ENCODE measurements around the gene CDH13.

CDH13 gene

DNA sequence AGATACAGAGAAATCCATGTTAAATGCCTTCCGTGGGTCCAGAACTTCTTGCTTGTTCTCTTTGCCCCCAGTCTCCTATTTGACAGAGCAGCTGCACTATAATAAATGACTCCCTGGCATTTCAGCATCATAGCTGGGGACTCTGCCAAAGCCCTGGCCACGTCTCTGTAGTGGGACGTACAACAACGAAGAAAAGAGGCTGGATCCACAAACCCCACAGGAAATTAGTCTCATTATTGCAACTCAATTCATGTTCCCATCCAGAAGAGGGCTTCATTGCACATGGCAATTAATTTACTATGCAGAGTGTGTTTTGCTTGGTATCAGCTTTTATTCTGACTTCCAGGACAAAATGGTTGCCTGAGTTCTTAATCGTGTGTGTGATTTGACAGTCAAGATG, 121.3 kb downstream of the CDH13 start:
- no peak for DNase-seq (ENCODE audit: low read depth)

DNA sequence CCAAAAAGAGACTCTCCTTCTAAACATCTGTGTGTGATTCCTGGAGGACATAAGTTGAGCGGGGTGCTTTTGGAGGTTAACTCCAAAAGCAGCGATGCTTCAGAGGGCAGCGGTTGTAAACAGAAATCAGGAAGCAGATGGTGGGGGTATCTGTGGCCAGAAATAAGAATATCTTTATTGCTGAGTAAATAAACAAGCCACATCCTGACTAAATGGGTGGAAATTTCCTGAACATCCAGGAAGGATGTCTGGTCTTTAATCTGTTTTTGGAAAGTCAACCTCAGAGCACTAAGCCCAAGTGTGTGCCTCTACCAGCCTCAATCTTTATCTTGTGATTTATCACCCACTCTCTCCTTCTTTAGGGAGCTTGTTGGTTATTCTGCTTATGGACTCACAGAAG, 123.3 kb downstream of the CDH13 start:
- DNase-seq (ENCODE audit: low read depth) = no peak

DNA sequence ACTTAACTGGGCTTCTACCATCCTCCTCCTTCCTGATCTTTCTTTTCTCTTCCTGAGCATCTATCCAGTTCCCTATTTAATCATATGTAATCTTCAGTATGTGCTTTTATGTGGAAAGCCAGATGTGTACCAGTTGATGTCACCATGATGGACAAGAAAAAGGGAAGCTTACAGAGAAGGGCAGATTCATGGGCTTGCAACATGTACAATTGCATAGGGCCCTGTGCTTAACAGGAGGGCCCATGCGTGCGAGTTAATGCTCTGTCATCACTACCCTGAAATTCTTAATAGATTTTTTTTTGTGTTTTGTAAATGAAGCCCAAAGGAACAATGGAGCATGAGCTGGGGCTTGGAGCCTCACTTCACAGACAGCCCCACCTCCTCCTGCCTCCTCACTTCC, 124.3 kb downstream of the CDH13 start:
- no peak for DNase-seq (ENCODE audit: low read depth)

DNA sequence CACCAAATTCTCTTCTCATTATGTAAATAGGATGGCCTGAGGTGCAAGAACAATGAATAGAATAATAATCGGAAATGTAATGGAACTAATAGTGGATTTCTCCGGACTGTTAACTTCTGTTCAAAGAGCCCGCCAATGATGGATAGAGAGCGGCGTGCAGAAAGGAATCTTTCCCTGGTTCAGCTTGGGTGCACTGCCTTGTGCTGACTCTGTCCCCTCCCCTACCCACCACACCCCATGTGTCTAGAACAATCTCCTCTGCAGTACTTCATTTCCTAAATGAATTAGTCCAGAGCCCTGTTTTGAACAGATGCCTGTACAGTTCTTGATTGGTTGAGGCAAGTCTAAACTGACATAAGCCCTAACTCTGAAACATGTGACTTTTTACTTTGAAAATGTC, 125.4 kb downstream of the CDH13 start:
- no peak for DNase-seq (ENCODE audit: low read depth)

DNA sequence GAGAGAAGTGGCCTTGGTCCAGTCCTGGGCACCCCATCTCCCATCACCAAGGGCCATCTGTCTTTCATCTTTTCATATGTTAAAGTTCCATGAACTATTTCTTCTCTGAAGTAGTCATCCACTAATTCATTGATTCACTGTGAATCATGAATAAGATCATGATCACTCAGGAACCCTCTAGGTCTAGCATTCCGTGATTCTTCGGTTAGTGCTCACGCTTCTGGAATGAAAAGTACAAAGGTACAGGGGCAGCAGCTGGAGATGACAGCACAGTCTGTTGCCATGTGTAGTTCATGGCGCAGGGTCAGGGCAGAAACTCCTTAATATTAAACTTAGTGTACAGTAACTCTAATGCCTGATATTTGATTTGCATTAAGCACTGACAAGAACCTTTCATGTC, 127.1 kb downstream of the CDH13 start:
- no peak for DNase-seq (ENCODE audit: low read depth)

DNA sequence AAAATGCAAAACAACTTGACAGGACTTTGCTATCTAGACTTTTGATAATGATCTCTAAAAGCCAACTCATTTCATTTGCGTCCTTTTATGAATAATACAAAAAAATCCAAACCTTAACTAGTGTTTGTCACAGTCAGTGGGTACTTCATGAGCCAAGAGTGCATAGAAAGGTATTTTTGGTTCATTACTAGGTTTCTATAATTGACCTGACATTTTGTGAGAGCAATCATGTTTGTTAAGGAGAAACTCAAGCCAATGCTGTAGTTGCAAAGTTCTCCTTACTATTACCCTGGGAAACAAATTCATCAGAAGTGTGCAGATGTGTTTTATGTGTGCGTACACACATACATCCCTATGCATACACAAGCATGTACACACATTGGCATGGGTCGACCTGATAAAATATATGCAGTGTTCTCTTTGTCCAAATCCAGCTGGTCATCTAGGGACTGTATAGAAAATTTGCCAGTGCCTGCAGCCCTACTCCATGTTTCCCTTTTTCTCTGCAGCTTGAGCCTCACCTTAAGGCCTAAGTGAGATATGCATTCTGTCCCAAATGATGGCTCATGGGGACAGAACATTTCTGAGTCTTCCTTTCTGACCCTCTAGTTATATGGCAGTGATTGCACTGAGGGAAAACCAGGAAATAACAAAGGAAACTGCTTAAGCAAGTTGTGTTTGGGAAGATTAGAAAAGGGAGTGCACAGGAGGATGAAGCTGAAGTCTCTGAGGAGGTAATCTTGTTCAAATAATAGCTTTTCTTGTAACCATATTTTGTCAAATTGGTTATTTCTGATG, 128.1 kb downstream of the CDH13 start:
- DNase-seq (ENCODE audit: low read depth) = no peak

DNA sequence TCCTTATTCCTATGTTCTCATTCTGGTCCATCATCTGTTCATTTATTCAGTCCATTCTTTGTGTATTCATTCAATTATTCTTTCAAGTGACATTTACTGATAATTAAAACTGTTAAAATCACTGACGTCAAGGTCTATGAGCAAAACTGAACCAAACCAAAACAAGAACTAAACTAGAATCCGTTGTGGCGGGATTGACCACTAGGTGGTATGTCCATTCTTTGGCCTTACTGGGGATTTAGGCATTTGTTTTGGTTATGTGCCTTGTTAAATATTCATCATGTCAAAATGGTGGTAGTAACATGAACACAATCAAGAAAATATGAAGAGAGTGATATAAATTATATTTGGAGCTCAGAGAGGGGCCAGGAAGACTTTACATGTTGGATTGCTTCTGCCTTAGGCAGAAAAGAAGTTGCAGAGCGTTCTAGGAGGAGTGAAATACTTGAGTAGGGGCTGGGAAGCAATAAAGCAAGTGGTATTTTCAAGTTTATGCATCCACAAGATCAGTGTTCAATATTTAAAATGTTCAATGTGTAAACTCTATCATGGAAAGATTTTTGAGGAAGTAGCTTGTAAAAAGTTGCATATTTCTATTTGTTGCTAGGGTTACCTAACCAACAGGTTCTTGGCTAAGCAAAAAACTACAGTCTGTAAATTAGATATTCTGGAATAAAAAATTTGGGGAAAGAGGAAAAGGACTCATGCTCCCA, 129.0 kb downstream of the CDH13 start:
- DNase-seq (ENCODE audit: low read depth) = no peak

DNA sequence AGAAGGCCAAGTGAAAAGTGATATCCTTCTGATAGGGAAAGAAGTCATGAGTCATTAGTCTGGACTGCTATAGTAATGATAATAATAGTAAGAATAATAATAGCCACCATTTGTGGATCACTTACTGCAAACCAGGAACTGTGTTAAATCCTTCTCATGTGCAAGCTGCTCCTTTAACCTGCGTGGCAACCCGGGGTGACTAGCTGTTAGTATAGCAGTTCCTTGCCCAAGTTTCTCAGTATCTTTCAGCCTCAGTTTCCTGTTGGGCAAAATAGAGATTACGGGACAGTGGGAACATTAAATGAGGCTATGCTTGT, 129.5 kb downstream of the CDH13 start:
- DNase-seq (ENCODE audit: low read depth) = no peak

DNA sequence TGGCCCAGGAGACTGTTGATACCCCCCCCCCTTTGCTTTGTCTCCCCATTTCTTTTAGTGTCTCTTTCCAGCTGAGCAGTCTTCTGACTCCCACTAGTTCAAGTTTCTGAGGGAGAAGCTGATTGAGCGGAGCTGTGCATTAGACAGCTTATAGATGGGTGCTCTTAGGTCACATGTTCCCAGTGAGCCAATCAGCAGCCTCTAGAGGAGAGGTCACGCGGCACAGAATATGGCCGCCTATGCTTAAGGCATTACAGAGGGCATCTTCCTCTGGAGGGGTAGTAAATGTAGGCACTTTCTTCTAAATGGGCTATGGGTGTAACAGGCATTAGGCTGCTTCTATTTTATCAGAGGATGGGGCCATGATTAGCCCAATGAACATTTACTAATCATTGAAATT, 131.6 kb downstream of the CDH13 start:
- DNase-seq (ENCODE audit: low read depth) = no peak

DNA sequence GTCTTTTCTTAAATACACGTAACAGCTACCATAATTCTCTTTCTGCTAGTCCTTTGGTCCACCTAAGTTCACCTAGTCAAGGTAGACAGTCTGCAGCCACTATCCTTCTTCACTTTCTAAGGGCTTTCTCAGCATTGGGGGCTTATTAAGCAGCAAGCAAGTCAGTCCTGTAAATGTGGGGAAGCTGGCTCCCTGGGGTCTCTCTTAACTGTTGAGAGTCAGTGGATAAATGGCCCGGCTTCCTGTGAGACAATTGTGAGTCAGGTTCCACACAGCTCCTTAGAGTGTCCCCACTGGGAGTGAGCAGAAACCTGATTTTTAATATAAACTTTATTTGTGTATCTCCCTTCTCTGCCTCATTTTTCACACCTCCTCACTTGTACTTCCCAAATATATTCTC, 132.1 kb downstream of the CDH13 start:
- DNase-seq (ENCODE audit: low read depth) = no peak

DNA sequence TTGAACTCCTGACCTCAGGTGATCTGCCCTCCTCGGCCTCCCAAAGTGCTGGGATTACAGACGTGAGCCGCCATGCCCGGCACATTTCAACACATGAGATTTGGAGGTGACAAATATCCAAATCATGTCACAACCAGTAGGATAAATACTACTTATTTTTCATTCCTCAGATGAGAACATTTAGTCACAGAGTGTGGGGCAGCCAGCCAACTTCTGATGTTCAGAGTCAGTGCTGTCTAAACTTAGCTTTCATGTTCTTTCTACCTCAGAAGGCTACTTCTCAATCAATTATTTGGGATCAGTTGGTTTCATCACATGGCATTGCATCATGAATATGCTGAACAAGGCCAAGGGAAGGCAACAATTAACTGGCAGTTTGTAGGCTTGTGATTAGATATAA, 134.5 kb downstream of the CDH13 start:
- no peak for DNase-seq (ENCODE audit: low read depth)

DNA sequence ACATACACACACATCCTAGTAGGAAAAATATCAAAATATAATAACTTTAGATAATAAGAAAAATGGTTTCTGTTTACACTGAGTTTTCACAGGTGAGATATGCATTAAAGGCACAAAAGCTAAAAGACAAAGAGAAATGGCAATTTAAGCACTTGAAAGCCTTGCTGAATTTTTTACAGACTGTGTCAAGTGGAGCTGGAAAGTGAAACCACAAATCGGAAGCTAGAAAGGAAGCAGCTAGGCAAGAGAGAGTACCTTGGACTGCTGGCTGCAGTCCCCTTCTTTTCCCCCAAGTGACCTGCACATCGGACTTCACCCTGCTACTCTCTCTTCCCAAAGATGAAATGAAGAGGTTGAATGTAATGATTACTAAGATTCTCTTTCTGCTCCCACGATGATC, 135.1 kb downstream of the CDH13 start:
- DNase-seq (ENCODE audit: low read depth) = no peak

DNA sequence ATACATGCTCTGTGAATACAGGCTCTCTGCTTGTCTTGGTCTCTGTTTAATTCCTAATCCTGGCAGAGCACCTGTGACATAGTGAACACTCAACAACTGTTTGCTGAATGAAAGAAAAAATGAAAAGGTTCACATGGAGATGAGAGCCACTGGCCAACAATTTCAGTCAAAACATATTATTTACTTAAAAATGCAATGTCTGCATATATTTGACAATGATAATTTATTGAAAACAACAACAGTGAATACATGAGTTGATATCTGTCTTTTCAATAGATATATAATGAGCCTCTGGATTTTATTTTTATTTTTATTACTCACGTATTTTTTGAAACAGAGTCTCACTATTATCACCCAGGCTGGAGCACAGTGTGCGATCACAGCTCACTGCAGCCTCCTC, 136.6 kb downstream of the CDH13 start:
- no peak for DNase-seq (ENCODE audit: low read depth)

DNA sequence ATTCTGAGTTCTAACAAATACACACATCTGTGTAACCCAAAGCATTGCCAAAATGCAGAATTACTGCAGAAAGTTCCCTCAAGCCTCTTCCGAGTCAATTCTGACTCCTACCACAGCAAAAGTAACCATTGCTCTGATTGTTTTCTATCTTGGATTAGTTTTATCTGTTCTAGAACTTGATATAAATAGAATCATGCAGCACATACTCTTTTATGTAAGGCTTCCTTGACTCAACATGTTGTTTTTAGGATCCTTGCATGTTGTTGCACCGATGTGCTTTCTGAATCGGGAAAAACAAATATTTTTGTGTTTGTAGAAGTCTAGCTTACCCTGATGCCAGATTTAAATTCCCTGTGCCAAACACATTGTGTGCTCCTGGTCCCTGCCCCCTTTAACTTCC, 140.4 kb downstream of the CDH13 start:
- no peak for DNase-seq (ENCODE audit: low read depth)

DNA sequence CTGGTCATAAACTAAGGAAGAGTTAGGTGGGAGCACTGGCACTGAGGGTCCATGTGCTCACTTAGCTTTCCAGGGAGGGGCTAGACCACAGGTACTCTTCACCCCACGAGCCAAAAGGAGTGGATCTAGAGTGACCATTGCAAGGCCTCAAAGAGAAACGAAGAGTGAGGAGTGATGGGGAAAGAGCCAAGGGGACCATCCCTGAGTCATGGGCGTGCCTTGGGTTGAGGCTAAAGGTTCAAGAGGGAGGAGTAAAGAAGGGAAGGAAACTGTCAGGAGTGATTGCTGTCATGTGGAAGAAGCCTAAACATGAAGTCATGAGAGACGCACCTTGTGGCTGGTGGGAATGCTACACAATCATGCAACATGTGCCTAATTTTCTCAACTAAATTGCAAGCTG, 141.0 kb downstream of the CDH13 start:
- no peak for DNase-seq (ENCODE audit: low read depth)

DNA sequence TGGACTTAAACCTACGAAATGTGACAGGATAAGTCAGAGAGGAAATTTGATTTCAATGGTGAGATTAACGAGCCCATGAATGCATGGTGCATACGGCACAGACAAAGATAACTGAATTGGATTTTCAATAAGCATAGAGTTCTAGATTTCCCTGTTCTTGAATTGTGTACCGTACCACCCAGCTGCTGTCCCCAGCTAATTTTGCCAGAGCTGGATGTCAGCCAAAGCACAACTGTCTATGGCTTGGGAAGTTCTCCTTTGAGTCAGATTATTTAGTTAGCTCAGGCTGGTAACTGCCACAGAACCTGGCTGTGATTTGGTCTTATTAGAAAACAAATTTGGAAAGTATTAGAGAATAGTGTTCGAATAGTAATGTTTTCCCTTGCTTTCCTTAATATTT, 143.1 kb downstream of the CDH13 start:
- DNase-seq (ENCODE audit: low read depth) = no peak

DNA sequence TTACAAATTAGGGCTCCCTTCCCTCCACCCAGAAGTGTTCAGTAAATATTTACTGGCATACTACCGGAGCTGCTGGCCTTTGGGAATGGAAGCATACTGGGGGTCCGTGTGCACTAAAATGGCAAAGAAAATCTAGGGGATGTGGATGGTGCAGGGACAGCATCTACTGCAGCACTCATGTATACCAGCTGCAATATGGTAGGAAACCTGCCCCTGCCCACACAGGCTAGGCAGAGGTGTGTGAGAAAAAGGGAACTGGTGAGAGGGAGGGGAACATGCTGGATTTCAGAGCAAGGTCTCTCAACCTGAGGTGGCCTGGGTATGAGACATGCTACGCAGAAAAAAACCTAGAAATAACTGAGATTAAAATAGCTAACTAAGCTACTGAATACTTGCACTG, 145.4 kb downstream of the CDH13 start:
- no peak for DNase-seq (ENCODE audit: low read depth)

DNA sequence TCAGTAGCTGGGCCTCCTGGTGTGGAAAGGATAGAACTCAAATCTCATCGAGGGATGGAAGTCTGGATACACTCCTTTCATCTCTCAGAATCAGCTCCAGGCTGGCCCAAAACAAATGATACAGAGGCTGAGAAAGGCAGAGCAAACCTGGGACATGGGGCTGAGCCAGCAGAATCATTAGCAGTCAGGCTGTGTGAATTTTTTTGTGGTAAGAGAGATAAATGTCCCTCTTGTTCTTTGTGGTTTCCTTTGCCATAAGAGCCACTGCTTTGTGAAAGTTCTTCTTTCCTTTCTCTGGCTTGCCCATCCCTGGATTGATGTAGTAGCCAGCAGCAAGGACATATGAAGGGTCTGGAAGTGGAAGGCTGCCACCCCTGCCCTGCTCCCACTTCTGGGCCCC, 146.2 kb downstream of the CDH13 start:
- no peak for DNase-seq (ENCODE audit: low read depth)

DNA sequence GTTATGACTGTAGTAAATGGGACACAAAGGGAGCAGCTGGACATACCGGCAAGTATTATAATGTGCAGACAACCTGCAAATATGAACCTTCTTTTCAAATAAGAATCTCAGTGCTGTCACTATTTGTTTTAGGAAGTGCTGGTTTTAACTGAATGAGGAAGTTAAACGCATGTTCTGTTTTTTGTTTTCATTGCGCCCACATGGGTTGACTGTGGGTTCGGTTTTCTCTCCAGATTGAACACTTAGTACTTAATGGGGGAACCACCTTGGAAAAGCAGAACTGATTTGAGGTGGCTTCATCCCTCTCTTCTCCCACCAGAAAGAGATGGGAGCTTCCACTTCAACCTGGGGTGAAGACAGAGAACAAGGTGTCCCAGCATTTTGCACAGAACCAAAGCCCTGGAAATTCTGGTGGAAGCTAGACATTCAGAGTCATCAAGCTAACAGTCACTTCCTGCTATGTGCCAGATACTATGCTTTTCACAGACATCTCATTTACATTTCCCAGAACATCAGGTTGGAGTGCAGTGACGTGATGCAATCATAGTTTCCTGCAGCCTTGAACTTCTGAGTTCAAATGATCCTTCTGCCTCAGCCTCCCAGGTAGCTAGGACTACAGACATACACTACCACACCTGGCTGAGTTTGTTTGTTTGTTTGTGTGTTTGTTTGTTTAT, 149.8 kb downstream of the CDH13 start:
- no peak for DNase-seq (ENCODE audit: low read depth)

DNA sequence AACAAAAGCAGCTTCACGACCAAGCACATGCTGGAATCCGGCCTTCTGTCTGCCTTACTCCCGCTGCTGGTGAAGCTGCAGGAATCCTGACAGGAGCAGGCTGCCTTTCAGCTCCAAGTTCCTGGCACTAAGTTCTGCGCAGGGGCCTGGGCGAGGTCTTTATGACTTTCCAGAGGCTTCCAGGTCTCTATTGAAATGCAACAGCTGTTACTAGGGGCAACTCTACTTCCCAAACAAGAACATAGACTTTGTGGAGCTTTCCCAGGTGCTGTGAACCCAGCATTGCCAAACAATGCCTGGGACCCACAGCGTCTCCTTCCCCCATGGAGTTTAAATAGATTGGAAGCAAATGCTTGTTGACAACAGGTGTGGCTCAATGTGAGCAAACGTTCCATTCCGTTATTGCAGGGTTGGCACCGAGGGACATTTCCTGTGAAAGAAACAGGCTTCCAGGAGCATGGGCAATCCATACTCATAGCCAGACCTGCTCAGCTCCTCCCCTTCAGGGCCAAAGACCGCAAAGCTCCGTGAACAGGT, 156.0 kb downstream of the CDH13 start:
- DNase-seq (ENCODE audit: low read depth) = no peak

DNA sequence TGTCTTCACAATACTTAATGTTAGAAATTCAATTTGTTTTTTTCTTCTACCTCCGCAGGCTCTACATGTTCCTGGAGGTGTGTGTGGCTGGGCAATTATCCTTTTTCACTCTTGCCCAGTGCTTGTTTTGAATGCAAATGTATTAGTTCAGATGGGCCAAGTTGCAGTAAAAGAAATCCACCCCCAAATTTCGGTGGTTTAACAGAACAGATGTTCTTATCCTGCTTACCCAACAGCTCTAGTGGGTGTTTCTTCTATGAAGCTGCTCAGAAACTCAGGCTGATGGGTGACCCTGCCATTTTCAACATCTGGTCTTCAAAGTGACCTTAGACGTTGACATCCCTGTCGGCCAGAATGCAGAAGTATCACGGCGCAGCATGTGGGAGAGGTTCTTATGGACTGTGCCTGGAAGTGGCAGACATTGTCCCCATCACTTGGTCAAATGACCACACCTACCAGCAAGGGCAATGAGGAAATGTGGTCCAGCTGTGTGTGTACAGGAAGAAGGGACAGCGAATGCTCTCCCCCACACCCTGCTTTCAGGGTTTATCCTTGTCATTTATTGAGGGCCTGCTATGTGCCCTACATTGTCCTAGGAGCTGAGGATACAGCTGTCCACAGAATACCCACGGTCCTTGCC, 157.3 kb downstream of the CDH13 start:
- no peak for DNase-seq (ENCODE audit: low read depth)

DNA sequence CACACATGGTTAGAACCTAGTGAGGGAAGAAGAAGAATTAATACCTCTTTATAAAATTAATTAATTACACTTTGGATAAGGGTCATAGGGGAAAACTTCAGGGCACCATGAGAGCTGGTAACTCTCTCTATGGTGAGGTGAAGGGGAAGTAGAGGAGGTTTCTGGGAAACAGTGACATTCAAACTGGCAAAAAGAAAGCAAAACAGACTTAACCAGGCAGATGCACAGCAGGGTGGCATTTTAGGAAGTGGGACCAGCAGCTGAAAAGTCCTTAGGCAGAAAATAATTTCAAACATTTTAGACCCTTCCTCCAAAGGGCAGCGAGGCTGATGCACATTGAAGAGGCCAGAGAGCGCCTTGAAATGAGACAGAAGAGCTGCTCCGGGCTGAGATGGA, 157.8 kb downstream of the CDH13 start:
- no peak for DNase-seq (ENCODE audit: low read depth)

DNA sequence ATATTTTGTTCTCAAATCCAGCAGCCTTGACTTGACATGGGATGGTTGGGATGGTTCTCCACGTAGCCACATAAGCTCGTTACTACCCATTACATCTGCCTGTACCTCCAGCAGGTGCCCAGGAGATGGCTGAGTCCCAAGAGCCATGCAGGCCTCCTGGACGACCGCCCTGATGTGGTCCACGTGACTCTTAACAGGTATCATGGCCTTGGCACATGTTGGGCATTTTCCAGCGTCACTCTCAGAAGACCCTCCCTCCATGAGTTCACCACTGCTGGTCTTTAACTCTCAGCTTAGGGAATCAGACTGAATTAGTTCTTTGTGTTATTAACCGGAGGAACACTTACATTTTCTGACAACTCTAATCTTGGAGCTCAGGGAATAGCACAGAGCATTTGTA, 161.5 kb downstream of the CDH13 start:
- no peak for DNase-seq (ENCODE audit: low read depth)
